CD4-positive, alpha-beta T cell treated with Interleukin-12 subunit alpha and Interleukin-12 subunit beta, for 1 hour (primary cell): Measurements from ENCODE around the gene PKNOX1.
"Not testable (repeated sequence)": the region's sequence is repeated elsewhere in the genome, so short reads cannot be mapped to it uniquely, and the experiment has no call there.

Source experiments
- DNase-seq: peaks from one replicate; pipeline ENCODE4 v3.0.0-alpha.2; 2020

The PKNOX1 gene

GRCh38 chr21:43021191-43021590, 46.8 kb downstream of the PKNOX1 start:
- no peak for DNase-seq

GRCh38 chr21:43021756-43022600, 47.6 kb downstream of the PKNOX1 start:
- no peak for DNase-seq

- DNase-seq, result no peak
Observed at GRCh38 chr21:43023175-43023574, 48.8 kb downstream of the PKNOX1 start.

- no peak for DNase-seq
Observed at GRCh38 chr21:43024439-43025136, 50.2 kb downstream of the PKNOX1 start.

GRCh38 chr21:43025636-43026180, 51.3 kb downstream of the PKNOX1 start:
- no peak for DNase-seq

- DNase-seq, result no peak
Observed at GRCh38 chr21:43027846-43028731, 53.7 kb downstream of the PKNOX1 start.

GRCh38 chr21:43029785-43030184, 55.4 kb downstream of the PKNOX1 start:
- no peak for DNase-seq

- no peak for DNase-seq
Observed at GRCh38 chr21:43031121-43031619, 56.8 kb downstream of the PKNOX1 start.

GRCh38 chr21:43034101-43034500, 59.7 kb downstream of the PKNOX1 start:
- DNase-seq, result no peak

GRCh38 chr21:43034826-43035225, 60.5 kb downstream of the PKNOX1 start:
- DNase-seq, result no peak

- not testable (repeated sequence) for DNase-seq
Observed at GRCh38 chr21:43036889-43037288, 62.5 kb downstream of the PKNOX1 start.

GRCh38 chr21:43037918-43038658, 63.7 kb downstream of the PKNOX1 start:
- not testable (repeated sequence) for DNase-seq

- DNase-seq, result not testable (repeated sequence)
Observed at GRCh38 chr21:43038659-43039044, 64.3 kb downstream of the PKNOX1 start.

- not testable (repeated sequence) for DNase-seq
Observed at GRCh38 chr21:43042169-43042568, 67.8 kb downstream of the PKNOX1 start.

- DNase-seq, result not testable (repeated sequence)
Observed at GRCh38 chr21:43043291-43043690, 68.9 kb downstream of the PKNOX1 start.

GRCh38 chr21:43044547-43044946, 70.2 kb downstream of the PKNOX1 start:
- not testable (repeated sequence) for DNase-seq

GRCh38 chr21:43045165-43045875, 71.0 kb downstream of the PKNOX1 start:
- not testable (repeated sequence) for DNase-seq

GRCh38 chr21:43045876-43046821, 71.8 kb downstream of the PKNOX1 start:
- not testable (repeated sequence) for DNase-seq

GRCh38 chr21:43053112-43053511, 78.8 kb downstream of the PKNOX1 start:
- not testable (repeated sequence) for DNase-seq
